HG02588 (cell line): ENCODE measurements around the gene SLC26A2.

Experiments used
- ATAC-seq: cut with Tn5 transposase; IDR thresholded peaks from one replicate; pipeline ENCODE4 v1.9.1; 2021; ENCODE audit warnings: mild to moderate bottlenecking, moderate library complexity; ENCODE audit not compliant: unreplicated experiment

SLC26A2 gene

DNA sequence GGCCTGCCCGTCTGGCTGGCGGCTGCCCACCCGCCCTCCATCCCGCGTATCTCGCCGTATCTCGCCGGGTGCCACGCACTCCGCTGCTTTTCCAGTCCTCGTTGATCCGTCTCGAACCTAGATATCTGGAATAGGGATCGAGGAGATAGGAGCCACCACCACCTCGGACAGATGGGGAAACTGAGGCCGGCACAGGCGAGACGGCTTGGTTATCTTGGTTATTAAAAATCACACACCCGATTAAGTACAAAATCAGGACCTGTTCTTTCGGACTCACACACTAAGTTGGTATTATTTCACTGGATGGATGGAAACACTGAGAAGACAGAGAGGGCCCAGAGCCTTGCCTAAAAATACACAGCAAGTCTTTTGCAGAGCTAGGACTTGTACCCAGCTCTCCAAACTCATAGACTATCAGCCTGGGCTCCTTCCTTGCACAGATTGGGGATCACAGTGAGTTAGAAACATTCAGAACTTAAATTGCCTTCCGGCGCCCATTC lies 678 bp downstream of the SLC26A2 start:
- ATAC-seq, result no peak

DNA sequence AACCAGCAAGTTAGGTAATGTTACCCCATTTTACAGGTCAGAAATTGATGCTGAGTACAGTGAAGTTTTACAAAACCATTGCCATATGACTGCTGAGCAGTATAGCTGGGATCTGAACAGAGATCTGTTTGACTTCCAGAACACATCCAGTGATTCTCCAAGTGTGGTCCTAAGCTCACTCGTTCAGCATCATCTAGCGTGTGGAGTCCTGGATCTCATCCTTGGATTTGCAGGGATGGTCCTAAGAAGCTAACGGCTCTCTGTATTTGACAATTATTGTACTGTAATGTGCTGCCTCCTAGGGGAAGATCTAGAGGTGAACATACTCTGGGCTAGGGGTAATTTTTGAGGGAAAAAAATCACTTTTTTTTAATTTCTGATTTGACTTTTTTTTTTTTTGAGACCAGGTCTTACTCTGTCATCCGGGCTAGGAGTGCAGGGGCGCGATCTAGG lies 1.4 kb downstream of the SLC26A2 start:
- no peak for ATAC-seq

DNA sequence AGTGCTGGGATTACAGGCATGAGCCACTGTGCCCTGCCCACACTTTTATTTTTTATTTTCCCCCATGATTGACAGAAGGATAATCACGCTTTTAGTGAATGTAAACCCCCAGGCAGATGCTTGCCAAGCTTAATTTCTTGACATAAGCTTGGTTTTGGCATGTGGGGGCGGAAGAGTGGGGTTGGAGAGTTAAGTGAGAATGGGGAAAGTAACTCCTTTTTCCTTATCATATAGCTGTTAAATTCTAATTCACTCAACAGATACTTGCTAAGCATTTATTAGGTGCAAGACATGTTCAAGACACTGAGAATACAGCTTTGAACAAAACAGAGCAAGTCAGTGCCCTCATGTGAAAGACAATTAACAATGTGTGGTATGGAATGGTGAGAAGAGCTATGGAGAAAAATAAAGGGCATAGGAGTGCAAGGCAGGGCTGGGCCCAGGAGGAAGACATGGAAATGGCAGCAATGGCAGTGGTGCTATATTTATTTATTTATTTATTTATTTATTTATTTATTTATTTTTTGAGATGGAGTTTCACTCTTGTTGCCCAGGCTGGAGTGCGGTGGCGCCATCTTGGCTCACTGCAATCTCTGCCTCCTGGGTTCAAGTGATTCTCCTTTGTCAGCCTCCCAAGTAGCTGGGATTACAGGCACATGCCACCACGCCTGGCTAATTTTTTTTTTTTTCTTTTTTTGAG lies 2.2 kb downstream of the SLC26A2 start:
- ATAC-seq, result no peak

GRCh38 chr5:149963729-149964128 lies 3.2 kb downstream of the SLC26A2 start:
- no peak for ATAC-seq

GRCh38 chr5:149966946-149967345 lies 6.4 kb downstream of the SLC26A2 start:
- no peak for ATAC-seq

- ATAC-seq, result no peak
Observed at GRCh38 chr5:149969181-149969930, 8.8 kb downstream of the SLC26A2 start.

GRCh38 chr5:149975409-149975808 lies 14.9 kb downstream of the SLC26A2 start:
- no peak for ATAC-seq

DNA sequence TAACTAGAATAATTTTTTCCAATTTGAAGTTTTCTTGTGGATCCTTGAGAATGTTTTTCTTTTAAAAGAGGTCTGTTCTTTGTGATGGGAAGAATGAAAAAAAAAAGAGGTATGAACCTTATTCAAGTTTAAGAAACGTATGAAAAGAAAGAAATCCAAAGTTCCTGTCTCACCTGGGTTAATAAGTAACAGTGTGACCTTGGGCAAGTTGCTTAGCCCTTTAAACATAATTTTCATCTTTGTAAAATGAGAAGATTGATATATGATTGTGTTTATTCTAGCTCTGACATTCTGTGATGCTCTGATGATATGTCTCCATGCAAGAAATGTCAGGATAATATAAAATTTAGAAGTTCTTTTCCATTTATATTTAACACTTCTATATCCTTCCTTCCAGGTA lies 19.3 kb downstream of the SLC26A2 start:
- ATAC-seq, result no peak

DNA sequence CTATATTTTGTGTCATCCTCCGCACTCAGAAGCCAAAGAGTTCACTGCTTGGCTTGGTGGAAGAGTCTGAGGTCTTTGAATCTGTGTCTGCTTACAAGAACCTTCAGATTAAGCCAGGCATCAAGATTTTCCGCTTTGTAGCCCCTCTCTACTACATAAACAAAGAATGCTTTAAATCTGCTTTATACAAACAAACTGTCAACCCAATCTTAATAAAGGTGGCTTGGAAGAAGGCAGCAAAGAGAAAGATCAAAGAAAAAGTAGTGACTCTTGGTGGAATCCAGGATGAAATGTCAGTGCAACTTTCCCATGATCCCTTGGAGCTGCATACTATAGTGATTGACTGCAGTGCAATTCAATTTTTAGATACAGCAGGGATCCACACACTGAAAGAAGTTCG lies 20.6 kb downstream of the SLC26A2 start:
- no peak for ATAC-seq

DNA sequence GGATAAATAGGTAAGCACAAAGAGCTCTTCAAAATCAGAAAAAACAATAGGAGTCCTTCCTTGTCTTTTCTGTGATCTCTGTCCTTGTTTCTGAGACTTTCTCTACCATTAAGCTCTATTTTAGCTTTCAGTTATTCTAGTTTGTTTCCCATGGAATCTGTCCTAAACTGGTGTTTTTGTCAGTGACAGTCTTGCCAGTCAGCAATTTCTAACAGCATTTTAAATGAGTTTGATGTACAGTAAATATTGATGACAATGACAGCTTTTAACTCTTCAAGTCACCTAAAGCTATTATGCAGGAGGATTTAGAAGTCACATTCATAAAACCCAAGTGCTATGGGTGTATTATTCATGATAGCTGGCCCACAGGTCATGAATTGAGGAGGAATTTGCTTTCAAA lies 21.9 kb downstream of the SLC26A2 start:
- ATAC-seq, result no peak

GRCh38 chr5:149988126-149988525 lies 27.6 kb downstream of the SLC26A2 start:
- no peak for ATAC-seq

DNA sequence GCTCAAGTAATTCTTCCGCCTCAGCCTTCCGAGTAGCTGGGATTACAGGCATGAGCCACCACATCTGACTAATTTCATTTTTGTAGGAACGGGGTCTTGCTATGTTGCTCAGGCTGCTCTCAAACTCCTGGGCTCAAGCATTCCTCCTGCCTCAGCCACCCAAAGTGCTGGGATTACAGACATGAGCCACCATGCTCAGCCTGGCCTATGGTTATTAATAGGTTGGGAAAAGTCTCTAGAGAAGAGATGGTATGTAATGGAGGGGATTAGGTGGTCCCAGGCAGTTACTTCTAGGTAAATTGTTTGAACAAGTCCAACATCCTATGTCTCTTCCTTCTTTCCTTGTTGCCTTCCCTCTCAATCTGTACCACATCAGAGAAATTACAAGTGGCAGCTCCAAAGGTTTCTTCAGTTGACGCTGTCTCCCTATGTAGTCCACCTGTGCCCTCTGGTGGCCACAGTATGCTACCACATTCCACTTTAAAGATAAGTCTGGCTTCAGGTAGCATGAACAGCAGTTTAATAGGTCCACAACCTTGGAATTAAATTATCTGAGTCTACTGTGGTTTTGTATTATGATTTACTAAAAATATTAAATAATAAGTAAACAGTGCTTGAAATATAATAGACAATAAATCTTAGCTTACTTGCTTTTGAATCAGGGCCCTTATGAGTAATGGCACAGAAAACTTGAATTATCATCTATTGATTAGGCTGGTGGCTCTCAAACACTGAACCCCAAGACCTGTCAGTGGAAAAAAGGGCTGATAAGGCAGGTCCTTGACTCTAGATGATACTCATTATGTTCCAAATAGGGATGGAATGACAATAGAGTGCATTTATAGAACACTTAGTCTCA lies 30.2 kb downstream of the SLC26A2 start:
- ATAC-seq, result peak; percentile 77

DNA sequence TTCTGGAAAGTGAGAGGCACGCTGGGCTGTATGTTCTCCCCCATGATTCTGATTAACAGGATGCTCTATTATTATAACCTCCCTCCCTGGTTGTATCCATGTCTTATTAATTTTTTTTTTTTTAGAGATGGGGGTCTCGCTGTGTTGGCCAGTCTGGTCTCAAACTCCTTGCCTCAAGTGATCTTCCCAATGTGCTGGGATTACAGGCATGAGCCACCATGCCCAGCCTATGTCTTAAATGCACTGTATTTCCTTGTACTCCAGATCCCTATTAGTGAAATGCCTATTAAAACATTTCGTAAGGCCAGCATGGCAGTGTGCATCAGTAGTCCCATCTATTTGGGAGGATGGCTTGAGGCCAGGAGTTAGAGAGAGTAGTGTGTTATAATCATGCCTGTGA lies 32.9 kb downstream of the SLC26A2 start:
- ATAC-seq, result no peak

- no peak for ATAC-seq
Observed at GRCh38 chr5:149995385-149996204, 35.0 kb downstream of the SLC26A2 start.

DNA sequence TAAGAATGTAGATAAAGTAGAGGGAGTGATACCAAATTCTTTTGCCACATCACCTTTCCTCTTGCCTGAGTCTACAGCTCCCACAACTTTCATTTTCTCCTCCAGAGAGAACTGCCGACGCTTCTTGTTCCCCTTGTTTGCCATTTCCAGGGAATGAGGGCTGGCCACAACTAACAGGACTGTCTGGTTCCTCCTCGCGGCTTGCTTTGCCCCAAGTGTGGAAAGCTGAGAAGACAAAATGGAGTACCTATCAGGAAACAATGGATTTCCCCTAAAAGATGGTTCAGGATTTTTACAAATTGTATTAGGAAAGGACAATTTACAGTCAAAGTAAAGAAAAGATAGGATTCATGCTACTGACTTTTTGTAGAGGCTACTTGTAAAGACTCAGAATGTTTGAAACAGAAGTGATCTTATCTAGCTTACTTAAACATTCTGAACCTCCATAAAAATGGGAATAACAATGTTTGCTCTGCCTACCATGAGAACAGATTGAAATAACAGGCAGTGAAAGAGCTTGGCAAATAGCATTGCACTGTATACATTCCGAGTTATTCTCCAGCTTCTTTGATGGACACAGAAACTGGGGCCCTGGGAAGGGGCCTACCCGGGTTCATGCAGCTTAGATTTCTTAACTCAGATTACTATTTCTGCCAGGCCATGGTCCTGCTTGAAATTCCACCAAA lies 35.8 kb downstream of the SLC26A2 start:
- ATAC-seq, result no peak

DNA sequence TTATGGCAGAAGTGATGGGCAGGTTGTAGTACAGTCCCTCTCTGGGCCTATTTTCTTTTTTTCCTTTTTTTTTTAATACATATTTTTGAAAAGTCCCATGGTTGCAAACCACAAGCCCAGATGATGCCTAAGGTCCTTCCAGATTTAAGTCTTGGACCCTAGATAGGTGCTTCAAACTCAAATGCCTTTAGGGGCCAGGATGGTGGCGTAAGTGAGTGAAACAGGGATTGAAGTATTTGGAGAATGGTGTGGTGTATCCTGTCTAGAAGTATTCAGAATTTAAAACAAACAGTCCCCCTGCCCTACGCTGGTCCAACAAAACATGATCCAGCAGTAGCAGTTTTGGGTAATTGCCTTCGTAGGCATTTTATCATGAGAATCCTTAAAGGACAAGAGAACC lies 37.7 kb downstream of the SLC26A2 start:
- no peak for ATAC-seq

GRCh38 chr5:149999359-149999758 lies 38.8 kb downstream of the SLC26A2 start:
- ATAC-seq, result no peak

- ATAC-seq, result no peak
Observed at GRCh38 chr5:149999866-150000255, 39.3 kb downstream of the SLC26A2 start.

- ATAC-seq, result peak; percentile 81
Observed at GRCh38 chr5:150000256-150000989, 39.9 kb downstream of the SLC26A2 start, which contains the start of the genes HMGXB3 and TIGD6. Gene HMGXB3, plus strand, starts transcription at chr5:150000739. Its CDS starts 4,114 bp downstream, at chr5:150004853. Gene TIGD6, minus strand, starts transcription at chr5:150000654. Its CDS starts 4,306 bp downstream, at chr5:149996348.
